Right cardiac atrium (tissue), 5 donors: Measurements from ENCODE around the gene SLC4A2. TPM values are rescaled to one million over a fixed set of nuclear protein-coding genes. Genes with fewer than 3 reads are reported as not detected.
A peak's percentile ranks its signal among the peaks of the same experiment; 100 is the strongest.

Source experiments
- ATAC-seq, 2 donors: fragments of 200-7000 bp; cut with Tn5 transposase; one replicate each; pipeline versions ENCODE4 v1.8.0 to v1.9.1; 2020; ENCODE audit warnings: moderate library complexity in 2 of 2, mild to moderate bottlenecking in 1 of 2
- DNase-seq, 3 donors: peaks; one replicate each; pipeline ENCODE4 v3.0.0-alpha.2; 2020
- H3K27ac ChIP-seq: one replicate; pipeline ENCODE4 v1.5.1; 2013; ENCODE audit warnings: mild to moderate bottlenecking, low read length, control low read depth, moderate library complexity
- H3K27me3 ChIP-seq: one replicate; pipeline ENCODE4 v1.6.1; 2013; ENCODE audit not compliant: control insufficient read depth, insufficient read depth
- H3K4me1 ChIP-seq: one replicate; pipeline ENCODE4 v1.6.1; 2013; ENCODE audit warnings: low read length; ENCODE audit not compliant: control insufficient read depth, insufficient read depth
- H3K4me3 ChIP-seq: one replicate; pipeline ENCODE4 v1.5.1; 2013; ENCODE audit warnings: low read length, control low read depth
- H3K9me3 ChIP-seq: one replicate; pipeline ENCODE4 v1.6.1; 2013; ENCODE audit warnings: low read length; ENCODE audit not compliant: control insufficient read depth
- WGBS: extraction: QIAGEN DNeasy Blood & Tissue Kit; methylation state at CpG from one replicate; pipeline ENCODE4 v1.1.7; 2013; 5-methylcytosine and 5-hydroxymethylcytosine counted together
- intact Hi-C, 4 donors: fragments of 100-400 bp; cut with DNase I; formaldehyde crosslinking; loops; one replicate each; pipeline versions ENCODE4 v1.11.0 to v1.14.0; 2022 to 2023
- polyA plus RNA-seq: library from polyadenylated mRNA; stranded (reverse); fragments of 200-250 nt; gene quantifications from one replicate; pipeline ENCODE4 v1.2.3, GENCODE V29; 2013
- total RNA-seq, 4 donors: library from RNA; stranded (reverse); fragmentation: NEBNext Ultra II Directional; extraction: Animal tissue kit (Norgen Biotek cat#: 25700); gene quantifications; one replicate each; pipeline ENCODE4 v1.2.1, GENCODE V29; 2021
- donor health status: healthy with polysubstance abuse.
- donor health status: DM: no; HTN: yes; CAD: no.
- donor health status: DM: no; HTN: no; CAD: no.
- donor health status: DM: no; HTN: yes; CAD: no; lungs with severe emphysema.
- donor health status: DM: yes; HTN: yes; CAD: no.

The SLC4A2 gene
- total and polyA plus RNA-seq, 5 donors: 61.7 to 120 (median 86.5) TPM

DNA sequence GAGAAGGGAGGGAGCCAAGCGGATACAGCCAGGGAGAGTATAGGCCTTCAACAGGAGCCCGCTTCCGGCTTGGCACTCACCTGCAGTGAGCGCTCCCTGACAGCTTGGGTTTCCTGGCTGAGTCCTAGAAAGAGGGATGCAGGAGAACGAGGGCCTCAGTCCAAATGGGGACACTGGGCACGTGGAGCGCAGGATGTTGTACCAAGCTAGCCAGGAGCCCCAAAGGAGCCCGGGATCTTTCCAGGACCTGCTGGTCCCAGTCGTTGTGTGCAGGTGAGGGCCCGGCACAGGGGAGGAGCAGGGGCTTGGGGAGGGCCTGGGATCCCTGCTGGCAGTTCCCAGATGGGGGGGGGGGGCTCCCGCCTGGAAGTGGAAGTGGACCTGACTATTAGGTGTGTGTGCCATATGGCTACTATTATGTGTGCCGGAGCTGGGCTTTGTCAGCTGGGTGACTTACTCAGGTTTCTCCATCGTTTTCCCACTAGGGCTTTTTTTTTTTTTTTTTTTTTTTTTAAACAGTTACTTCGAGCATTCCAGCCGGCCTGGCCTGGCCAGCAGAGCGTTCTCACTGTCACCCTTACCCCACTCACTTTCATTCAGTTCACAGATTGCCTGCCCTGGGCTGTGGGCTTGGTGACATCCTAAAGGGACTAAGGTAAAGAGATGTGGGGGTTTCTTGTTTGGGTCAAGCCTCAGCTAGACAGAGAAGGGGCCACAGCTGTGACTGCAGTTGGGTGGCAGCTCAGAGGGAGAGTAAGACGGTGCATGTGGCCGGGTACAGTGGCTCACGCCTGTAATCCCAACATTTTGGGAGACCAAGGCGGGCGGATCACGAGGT lies 30.7 kb downstream of the SLC4A2 start:
- DNase-seq: peak in 1 of 3 donors; percentile 57
- no peak for ATAC-seq
- Histone ChIP-seq H3K4me3 (no peak overlapping the region), H3K4me1 (peaks cover 10% of the 10 kb centered on the region), H3K27me3 (no peaks in the 10 kb centered on the region), H3K9me3 (no peaks in the 10 kb centered on the region), H3K27ac (peak overlapping the region; percentile 94)
- intact Hi-C loops: loop anchor here in 1 of 4 donors (10.0 kb wide), 1 partner anchor 65 kb away; the partner anchor contains the start of genes ABCB8 and ATG9B
- 70% methylated on average over 22 of the region's 22 CpGs for WGBS

GRCh38 chr7:151091003-151091402 lies 31.6 kb downstream of the SLC4A2 start:
- Histone ChIP-seq H3K27ac (no peak overlapping the region), H3K9me3 (no peaks in the 10 kb centered on the region), H3K27me3 (no peaks in the 10 kb centered on the region), H3K4me1 (peaks cover 10% of the 10 kb centered on the region), H3K4me3 (no peak overlapping the region)
- 83% methylated on average over 7 of the region's 7 CpGs for WGBS
- intact Hi-C loops: no loop called here
- DNase-seq: peak in 1 of 3 donors; percentile 36
- ATAC-seq: no peak

GRCh38 chr7:151091431-151091830 lies 32.0 kb downstream of the SLC4A2 start:
- H3K27me3 ChIP-seq: no peaks in the 10 kb centered on the region
- intact Hi-C loops: no loop called here
- H3K27ac ChIP-seq: no peak overlapping the region
- H3K4me1 ChIP-seq: peaks cover 10% of the 10 kb centered on the region
- 57% methylated on average over 6 of the region's 6 CpGs for WGBS
- H3K4me3 ChIP-seq: no peak overlapping the region
- H3K9me3 ChIP-seq: no peaks in the 10 kb centered on the region
- DNase-seq (peak in 2 of 3 donors; percentile 17 to 38), ATAC-seq (no peak)

- H3K4me1 ChIP-seq: peaks cover 10% of the 10 kb centered on the region
- no peaks in the 10 kb centered on the region for H3K27me3 ChIP-seq
- peak in 1 of 3 donors; percentile 33 for DNase-seq
- H3K9me3 ChIP-seq: no peaks in the 10 kb centered on the region
- H3K27ac ChIP-seq: no peak overlapping the region
- WGBS: 90% methylated on average over 14 of the region's 14 CpGs
- ATAC-seq: no peak
- no peak overlapping the region for H3K4me3 ChIP-seq
- intact Hi-C loops: no loop called here
These were observed 32.6 kb downstream of the SLC4A2 start for GRCh38 chr7:151091988-151092387.

DNA sequence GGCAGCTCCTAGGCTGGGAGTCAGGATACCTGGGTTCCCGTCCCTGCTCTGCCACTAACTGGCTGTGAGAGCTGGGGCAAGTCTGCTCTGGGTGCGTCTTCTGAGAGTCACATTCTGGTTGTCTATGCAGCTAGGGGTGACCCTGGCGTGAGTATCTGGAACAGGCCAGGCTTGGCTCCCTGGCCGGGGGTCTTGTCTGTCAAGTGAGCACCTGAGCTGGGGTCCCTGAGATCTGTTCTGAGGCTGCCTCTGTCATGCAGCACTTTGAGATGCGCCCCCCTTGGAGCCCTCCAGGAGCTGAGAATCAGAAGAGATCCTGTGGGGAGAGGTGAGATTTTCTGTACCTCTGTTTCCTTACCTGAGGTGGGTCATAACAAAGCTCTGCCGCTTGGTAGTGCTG lies 34.4 kb downstream of the SLC4A2 start:
- intact Hi-C loops: no loop called here
- Histone ChIP-seq H3K9me3 (no peaks in the 10 kb centered on the region), H3K4me1 (peaks cover 7% of the 10 kb centered on the region), H3K27ac (no peak overlapping the region), H3K4me3 (no peak overlapping the region), H3K27me3 (no peaks in the 10 kb centered on the region)
- DNase-seq (no peak), ATAC-seq (no peak)
- 94% methylated on average over 6 of the region's 6 CpGs for WGBS

DNA sequence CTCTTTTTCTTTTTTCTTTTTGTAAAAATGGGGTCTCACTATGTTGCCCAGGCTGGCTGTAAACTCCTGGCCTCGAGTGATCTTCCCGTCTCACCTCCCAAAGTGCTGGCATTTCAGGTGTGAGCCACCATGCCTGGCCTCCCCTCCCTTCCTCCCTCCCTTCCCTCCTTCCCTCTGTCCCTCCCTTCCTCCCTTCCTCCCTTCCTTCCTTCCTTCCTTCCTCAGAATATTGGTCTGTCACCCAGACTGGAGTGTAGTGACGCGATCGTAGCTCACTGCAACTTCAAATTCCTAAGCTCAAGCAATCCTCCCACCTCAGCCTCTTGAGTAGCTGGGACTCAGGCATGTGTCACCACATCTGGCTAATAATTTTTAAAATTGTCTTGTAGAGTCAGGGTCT lies 35.3 kb downstream of the SLC4A2 start:
- intact Hi-C loops: no loop called here
- peaks cover 5% of the 10 kb centered on the region for H3K4me1 ChIP-seq

DNA sequence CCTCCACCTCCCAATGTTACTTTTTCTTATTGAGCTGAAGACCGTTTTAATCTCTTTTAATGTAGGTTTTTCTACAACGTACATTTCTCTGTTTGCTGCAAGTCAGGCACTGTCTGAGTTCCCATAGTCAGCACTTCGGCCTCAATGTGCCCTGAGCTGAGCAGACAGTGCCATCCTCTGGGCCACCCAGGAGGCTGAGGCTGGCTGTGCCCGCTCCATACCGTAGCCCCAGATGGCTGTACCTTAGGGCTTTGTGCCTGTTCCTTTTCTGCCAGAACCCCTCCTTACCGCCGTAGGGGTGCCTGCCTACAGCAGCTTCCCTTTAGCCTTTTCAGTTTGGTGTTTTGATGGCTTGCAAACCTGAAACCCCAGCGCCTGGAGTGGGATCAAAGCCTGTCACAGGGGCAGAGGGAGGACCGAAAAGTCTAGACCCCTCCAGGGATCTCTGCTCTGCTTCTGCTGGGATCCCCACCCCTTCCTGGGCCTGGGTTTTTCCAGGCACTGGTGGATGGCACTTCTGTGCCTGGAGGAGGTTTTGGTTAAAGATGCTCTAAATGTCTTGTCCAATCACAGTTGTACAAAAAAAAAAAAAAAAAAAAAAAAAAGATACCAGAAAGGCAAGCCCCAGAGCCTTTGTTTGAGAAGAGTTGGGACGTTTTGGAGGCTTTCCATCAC lies 35.9 kb downstream of the SLC4A2 start:
- H3K27me3 ChIP-seq: no peaks in the 10 kb centered on the region
- no peak for ATAC-seq
- no peaks in the 10 kb centered on the region for H3K9me3 ChIP-seq
- no peak for DNase-seq
- intact Hi-C loops: no loop called here
- 75% methylated on average over 10 of the region's 10 CpGs for WGBS
- H3K4me3 ChIP-seq: no peak overlapping the region
- H3K4me1 ChIP-seq: peaks cover 5% of the 10 kb centered on the region
- H3K27ac ChIP-seq: no peak overlapping the region

More for the DNA sequence above, 35.3 kb downstream of the SLC4A2 start:
- 79% methylated on average over 5 of the region's 5 CpGs for WGBS
- H3K27me3 ChIP-seq: no peaks in the 10 kb centered on the region
- no peak overlapping the region for H3K4me3 ChIP-seq
- ATAC-seq: no peak
- no peaks in the 10 kb centered on the region for H3K9me3 ChIP-seq
- no peak overlapping the region for H3K27ac ChIP-seq
- no peak for DNase-seq

DNA sequence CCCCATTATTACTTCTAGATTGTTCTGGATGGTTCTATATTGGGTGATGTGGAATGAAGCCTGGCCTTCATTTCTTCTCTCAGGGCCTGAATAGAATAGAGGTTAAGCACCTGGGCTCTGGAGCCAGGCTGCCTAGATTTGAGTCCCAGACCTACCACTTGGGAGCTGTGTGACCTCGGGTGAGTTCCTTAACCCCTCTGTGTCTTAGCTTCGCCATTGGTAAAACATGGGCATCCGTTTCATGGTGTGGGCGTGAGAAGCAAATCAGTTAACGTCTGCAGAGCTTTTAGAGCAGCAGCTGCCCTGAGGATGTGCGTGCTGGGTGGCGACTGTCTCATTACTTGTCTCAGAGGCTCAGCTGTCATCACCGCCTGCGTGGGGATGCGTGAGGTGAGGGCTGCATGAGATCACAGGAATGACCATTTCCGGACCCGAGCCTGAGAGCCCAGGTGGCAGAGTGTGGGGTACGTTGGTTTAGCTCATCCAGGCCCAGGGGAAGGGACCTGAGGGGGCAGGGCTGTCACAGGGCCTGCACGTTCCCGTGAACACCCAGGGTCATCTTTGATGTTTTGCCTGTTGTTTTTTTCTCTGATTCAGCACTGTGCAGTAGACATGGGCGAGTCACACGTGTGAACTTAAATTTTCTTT lies 36.6 kb downstream of the SLC4A2 start:
- Histone ChIP-seq H3K4me1 (peaks cover 3% of the 10 kb centered on the region), H3K4me3 (no peak overlapping the region), H3K9me3 (no peaks in the 10 kb centered on the region), H3K27ac (no peak overlapping the region), H3K27me3 (no peaks in the 10 kb centered on the region)
- DNase-seq (no peak), ATAC-seq (no peak)
- WGBS: 75% methylated on average over 17 of the region's 17 CpGs
- intact Hi-C loops: no loop called here

- no peak overlapping the region for H3K4me3 ChIP-seq
- H3K4me1 ChIP-seq: peaks cover 3% of the 10 kb centered on the region
- peak in 1 of 2 donors; percentile 72 for ATAC-seq
- DNase-seq: peak in 2 of 3 donors; percentile 28 to 38
- WGBS: 69% methylated on average over 20 of the region's 20 CpGs
- no peak overlapping the region for H3K27ac ChIP-seq
- intact Hi-C loops: no loop called here
- H3K27me3 ChIP-seq: no peaks in the 10 kb centered on the region
- H3K9me3 ChIP-seq: no peaks in the 10 kb centered on the region
These were observed 40.3 kb downstream of the SLC4A2 start for GRCh38 chr7:151099486-151100211.

DNA sequence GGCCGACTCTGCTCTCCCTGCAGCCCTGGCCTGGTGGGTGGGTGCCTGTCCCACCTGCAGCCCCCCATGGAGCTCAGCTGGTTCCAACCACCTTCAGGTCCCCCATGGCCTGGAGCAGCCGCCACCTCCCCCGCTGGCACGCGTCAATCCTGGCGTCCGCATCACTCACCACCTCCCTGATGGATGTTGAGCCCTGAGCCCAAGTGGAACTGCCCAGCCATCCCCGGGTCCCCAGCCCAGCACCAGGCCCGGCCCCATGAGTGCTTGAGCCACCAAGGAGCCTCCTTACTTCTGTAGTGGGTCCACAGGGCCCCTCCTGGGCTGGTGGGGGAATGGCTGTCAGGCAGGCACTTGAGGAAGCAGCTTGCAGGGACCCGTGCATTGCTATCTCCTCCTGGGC lies 41.5 kb downstream of the SLC4A2 start:
- 85% methylated on average over 10 of the region's 10 CpGs for WGBS
- peaks cover 3% of the 10 kb centered on the region for H3K4me1 ChIP-seq
- ATAC-seq (peak; percentile 8 to 14), DNase-seq (peak in 2 of 3 donors; percentile 13 to 46)
- H3K27ac ChIP-seq: no peak overlapping the region
- H3K9me3 ChIP-seq: no peaks in the 10 kb centered on the region
- intact Hi-C loops: no loop called here
- H3K4me3 ChIP-seq: no peak overlapping the region
- H3K27me3 ChIP-seq: no peaks in the 10 kb centered on the region
